22Rv1 (cell line): ENCODE data around the gene VDR.
A peak's percentile ranks its signal among the peaks of the same experiment; 100 is the strongest.

Source experiments
- H3K27ac ChIP-seq: fragments of 450-650 bp; 2 replicates; pipeline ENCODE4 v1.5.1; 2017
- ZFX ChIP-seq: fragments of 450-650 bp; IDR thresholded peaks from 2 replicates; pipeline ENCODE4 v1.6.1; 2017; ENCODE audit warnings: antibody characterized with exemption, borderline replicate concordance
- TF ChIP-seq, protein P1 (sequence below): fragments of 450-650 bp; IDR thresholded peaks from 2 replicates; pipeline ENCODE4 v1.5.1; 2017; ENCODE audit warnings: mild to moderate bottlenecking

The VDR gene

DNA sequence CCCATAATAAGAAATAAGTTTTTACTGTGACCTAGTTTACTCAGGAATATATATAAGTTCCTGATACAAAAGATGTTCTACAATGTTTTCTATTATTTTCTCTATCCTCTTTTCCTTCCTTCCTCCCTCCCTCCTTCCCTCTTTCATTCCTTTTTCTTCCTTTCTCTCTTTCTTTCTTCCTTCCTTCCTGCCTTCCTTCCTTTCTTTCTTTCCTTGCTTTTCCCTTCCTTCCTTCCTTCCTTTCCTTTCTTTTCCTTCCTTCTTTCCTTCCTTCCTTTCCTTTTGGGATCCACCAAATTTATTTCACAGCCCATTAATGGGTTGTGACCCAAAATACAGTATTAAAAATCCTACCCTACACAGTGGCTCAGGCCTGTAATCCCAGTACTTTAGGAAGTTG, 3.9 kb upstream of the VDR start:
- no peak overlapping the region for H3K27ac ChIP-seq
- TF ChIP-seq ZFX = no peak
- TF ChIP-seq, protein P1, sequence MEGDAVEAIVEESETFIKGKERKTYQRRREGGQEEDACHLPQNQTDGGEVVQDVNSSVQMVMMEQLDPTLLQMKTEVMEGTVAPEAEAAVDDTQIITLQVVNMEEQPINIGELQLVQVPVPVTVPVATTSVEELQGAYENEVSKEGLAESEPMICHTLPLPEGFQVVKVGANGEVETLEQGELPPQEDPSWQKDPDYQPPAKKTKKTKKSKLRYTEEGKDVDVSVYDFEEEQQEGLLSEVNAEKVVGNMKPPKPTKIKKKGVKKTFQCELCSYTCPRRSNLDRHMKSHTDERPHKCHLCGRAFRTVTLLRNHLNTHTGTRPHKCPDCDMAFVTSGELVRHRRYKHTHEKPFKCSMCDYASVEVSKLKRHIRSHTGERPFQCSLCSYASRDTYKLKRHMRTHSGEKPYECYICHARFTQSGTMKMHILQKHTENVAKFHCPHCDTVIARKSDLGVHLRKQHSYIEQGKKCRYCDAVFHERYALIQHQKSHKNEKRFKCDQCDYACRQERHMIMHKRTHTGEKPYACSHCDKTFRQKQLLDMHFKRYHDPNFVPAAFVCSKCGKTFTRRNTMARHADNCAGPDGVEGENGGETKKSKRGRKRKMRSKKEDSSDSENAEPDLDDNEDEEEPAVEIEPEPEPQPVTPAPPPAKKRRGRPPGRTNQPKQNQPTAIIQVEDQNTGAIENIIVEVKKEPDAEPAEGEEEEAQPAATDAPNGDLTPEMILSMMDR = no peak

DNA sequence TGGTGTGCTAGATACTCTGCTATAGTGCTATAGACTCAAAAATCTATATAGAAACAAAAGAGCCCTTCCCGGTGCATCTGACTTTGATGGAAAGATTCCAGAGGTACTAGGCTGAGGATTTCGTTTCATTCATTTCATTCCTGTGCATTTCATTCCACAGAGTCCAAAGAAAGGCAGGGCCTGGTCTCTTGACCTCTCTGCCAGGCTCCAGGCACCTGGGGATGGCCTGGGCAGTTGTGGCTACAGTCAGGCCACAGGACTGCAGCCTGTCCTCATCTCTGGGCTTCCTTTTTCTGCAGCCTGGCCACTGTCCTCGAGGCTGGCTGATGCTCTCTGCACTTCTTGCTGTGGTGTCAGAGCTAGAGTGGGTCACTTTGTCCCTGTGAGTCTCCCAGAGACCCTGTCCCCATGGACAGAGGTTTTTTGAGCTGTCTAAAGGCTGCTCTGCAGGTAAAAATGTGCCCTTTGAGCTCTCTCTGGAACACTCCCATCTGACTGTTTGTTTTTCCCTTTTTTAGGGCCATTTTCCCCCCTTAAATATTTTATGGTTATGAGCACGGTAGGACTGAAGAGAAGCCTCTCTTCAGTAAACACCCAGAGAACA, 3.2 kb upstream of the VDR start:
- TF ChIP-seq, protein P1 = no peak
- TF ChIP-seq ZFX = no peak
- H3K27ac ChIP-seq = no peak overlapping the region

DNA sequence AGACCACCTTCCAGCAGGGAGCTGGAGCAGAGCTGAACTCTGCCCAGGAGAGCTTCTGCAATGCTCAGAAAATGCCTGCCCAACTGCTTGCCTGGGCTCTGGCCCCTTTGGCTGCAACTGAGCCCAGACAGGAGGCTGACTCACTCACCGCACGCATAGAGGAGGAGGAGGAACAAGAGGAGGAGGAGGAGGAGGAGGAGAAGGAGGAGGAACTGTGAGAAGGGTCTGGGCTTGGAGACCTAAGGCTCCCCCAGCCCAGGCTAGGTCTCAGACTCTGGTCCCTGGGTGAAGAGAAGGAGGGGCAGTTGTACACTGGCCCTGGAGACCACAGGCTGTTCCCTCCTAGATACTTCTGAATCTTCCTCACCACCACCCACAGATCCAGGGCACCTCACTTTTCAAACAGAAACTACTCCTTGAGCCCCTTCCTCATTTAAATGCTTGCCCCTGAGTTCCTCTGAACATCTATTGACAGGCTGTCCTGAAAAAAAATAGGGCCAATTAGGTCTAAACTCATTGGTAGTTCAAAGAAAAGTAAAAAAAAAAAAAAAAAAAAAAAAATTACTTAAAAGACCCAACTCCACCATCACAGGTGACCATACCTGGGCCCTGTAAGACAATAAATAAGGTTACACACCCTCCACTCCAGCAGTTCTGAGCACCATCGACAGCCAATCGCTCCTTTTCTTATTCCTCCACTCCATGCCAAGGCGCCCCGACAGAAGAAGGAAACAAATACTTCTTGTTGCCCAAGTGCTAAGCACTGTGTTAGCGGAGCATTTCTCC, 674 bp downstream of the VDR start:
- H3K27ac ChIP-seq = peak overlapping the region; percentile 68
- no peak for TF ChIP-seq ZFX
- TF ChIP-seq, protein P1 = 0 out of 2 replicates have a peak, but pooled peaks have one; percentile 1

DNA sequence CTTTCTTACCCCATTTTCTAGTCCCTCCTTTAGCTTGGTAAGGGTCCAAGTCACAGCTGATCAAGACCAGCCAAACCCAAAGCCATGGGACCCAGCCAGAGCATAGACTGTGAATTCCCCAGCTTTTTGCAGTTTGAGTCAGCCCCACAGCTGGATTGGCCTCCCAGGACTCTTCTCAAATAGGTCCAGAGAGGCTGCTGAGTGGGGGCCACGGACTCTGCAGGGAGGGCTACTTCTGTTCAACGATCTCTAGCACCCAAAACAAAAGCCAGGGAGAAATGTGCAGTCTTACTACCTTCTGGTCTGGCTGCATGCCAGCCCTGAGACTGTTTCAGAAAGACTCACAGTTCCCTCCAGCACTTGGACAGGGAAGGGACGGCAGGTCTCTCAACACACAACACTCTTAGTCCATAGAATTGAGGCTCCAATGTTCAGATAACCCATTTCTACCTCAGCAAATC, 1.6 kb downstream of the VDR start:
- no peak overlapping the region for H3K27ac ChIP-seq
- no peak for TF ChIP-seq ZFX
- TF ChIP-seq, protein P1 = no peak

DNA sequence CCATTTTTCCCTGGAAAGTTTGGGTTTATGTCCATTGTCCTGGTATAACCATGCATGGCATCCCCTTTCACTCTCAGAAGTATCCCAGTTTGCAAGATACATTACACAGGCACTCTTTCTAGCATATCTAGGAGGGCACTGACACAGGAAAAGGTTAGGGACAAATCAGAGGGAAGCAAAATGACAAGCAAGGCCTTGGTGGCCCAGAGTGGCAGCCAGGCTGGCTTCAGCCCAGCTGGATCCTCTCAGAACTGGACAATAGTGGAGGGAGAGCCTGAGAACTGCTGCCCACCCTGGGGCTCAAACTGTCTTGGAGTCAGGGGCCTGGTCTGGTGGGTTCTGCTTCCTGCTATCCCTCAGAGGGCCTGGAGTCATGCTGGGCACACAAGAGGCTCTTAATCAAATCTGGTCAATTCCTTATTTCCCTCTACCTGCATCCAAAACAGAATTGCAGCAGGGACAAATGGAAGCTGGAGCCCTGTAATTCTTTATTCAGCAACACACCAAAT, 2.6 kb downstream of the VDR start:
- no peak overlapping the region for H3K27ac ChIP-seq
- no peak for TF ChIP-seq ZFX
- TF ChIP-seq, protein P1 = no peak

DNA sequence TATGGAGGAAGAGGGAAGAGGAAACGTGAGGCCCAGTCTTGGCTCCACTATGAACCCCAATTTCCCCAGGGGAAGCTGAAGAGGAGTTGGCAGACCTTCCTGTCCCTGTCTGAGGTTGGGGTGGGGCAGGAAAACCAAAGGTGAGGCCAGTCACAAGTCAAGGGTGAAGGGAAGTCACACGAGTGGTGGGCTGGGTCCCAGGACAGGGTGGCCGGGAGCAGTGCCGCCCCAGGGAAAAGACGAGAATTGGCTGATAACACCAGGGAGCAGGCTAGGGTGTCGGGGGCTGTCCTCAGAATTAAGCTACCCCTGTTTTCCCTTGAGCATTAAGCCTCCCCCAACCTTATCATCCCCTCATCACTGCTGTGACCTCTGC, 3.1 kb downstream of the VDR start:
- H3K27ac ChIP-seq = no peak overlapping the region
- no peak for TF ChIP-seq ZFX
- TF ChIP-seq, protein P1 = no peak
